ENCODE data around the gene FAAP100.
A peak's percentile ranks its signal among the peaks of the same experiment; 100 is the strongest.

The FAAP100 gene

DNA sequence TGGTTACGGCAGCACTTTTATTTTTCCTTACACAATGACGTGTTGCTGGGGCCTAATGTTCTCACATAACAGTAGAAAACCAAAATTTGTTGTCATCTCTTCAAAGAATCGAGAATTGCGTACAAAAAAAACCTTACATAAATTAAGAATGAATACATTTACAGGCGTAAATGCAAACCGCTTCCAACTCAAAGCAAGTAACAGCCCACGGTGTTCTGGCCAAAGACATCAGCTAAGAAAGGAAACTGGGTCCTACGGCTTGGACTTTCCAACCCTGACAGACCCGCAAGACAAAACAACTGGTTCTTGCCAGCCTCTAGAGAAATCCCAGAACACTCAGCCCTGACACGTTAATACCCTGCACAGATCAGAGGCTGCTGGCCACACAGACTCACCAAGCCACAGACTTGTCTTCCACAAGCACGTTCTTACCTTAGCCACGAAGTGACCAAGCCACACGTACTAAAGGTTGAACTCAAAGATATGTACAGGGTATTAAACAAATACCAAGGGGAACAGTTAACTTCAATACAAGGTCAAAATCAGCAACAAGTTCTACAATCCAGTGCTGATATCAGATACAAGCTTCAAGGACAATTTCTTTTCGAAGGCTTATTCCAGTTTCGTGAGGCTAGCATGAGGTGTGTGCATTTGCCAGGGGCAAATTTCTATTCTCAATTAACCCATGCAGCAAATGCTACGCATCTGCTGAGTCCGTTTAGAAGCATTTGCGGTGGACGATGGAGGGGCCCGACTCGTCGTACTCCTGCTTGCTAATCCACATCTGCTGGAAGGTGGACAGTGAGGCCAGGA, 42.0 kb downstream of the FAAP100 start:
- no peak for DNase-seq

DNA sequence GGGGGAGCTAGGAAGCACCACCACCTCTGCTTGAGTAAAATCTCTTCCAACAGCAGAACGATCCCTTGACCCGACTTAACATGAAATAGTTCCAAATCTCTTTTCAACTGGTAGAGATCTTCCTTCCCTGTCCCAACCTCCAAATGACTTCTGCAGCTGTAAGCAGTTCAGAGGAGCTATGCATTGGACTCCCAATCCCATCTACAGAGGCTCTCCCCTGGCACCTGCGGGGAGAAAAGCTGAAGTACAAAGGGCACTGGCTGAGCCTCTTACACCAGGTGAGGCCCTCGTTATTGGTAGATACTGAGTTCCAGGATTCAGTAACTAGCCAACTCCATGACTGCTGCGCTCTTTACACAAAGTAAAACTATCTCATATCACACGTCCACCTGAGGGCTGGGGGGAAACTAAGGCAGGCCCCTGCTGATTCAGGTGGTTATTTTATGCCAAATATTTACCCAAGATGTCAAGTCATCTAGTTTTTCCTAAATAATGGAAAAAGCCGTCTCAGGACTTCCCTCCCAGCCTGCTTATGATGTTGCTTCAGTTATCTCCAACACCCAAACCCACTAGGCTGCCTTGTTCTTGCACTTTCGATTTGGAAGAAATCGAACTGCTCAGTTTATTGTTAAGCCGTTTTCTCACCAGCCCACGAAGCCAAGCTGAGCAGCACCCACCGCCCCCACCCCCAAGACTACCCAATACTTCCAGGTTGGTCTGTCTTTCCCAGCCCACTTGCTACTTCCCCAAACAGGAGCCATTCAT, 42.8 kb downstream of the FAAP100 start:
- DNase-seq, result no peak

DNA sequence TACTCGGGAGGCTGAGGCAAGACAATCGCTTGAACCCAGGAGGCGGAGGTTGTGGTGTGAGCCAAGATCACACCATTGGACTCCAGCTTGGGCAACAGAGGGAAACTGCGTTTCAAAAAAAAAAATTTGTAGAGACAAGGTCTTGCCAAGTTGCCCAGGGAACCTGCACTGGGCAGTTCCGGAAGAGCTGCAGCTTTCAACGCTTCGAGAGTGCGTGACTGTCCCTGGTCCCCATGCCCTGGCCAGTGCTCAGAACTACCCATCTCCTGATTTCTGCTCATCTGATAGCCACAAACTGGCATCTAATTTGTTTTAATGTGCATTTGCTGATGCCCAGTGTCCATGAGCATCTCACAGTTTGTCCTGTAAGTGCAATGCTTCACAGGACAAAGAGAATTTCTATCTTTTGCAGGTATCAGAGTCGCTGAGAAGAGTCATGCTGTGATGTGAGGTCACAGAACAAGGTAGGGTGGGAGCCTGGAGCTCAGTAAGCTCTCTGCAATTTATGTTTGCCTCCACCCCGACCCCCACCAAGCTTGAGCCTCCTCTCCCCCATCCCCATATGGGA, 43.4 kb downstream of the FAAP100 start:
- no peak for DNase-seq

DNA sequence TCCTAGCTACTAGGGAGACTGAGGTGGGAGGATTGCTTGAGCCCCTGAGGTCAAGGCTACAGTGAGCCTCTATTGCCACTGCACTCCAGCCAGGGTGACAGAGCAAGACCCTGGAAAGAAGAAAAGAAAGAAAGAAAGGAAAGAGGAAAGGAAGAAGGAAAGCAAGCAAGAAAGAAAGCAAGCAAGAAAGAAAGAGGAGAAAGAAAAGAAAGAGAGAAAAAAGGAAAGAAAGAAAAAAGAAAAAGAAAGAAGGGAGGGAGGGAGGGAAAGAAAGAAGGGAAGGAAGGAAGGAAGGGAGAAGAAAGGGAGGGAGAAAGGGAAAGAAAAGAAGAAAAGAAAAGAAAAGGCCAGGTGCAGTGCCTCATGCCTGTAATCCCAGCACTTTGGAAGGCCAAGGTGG, 48.5 kb downstream of the FAAP100 start:
- DNase-seq, result no peak

DNA sequence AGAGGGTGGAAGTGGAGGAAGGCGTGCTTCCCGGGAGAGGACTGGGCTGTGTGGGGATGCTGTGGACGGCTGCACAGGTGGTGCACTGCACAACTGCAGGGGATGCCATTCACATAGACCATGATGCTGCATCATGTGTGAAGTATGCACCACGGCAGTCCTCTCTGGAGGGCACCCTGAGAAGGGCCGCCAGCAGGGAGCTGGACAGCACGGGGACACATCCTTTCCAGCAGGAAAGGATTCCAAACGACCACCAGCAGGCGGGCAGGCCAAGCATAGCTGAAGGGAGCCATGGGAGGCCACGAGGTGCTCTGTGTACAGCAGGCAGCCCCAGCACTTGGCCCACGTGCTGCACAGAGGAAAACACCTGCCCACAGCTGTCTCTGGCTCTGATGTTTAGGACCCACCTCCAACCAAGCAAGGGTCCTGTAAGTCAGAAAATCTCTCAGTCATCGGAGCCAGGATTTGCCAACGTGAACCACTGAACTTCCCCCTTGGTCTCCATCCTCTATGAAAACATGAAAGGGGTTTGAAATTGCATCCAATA, 49.6 kb downstream of the FAAP100 start:
- no peak for DNase-seq

DNA sequence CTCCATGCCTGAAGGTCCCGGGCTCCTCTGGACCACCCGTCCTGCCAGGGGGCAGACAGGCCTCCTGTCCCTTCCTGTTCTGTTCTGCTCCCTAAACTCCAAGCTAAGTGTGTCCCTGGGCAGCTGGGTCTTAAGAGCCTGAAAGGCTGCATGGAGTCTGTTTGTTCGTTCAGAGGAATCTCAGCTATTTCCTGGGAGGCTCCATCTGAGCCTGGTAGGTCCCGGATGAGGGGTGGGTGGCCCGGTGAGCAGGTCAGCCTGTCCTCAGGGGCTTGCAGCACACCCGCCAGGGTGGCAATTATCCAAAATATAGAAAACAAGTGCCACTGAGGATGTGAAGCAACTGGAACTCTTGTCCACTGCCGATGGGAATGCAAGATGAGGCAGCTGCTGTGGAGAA, 52.1 kb downstream of the FAAP100 start:
- DNase-seq, result no peak

DNA sequence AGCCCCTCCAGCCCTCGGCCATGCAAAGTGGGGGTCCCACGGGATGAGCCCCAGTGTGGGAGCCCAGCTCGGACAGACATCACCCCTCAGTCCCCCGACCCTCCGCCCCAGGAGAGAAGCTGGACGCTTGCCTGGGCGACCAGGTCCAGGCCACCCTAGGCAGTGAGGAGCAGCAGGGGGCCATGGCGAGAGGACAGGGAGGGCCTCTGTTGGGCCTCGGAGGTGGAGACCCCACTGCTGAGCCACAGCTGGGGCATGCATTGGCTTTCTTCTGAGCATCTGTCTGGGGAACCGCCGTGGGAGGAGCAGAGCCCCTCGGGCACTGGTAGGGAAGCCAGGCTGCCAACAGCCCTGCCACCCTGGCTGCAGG, 52.6 kb downstream of the FAAP100 start:
- no peak for DNase-seq

DNA sequence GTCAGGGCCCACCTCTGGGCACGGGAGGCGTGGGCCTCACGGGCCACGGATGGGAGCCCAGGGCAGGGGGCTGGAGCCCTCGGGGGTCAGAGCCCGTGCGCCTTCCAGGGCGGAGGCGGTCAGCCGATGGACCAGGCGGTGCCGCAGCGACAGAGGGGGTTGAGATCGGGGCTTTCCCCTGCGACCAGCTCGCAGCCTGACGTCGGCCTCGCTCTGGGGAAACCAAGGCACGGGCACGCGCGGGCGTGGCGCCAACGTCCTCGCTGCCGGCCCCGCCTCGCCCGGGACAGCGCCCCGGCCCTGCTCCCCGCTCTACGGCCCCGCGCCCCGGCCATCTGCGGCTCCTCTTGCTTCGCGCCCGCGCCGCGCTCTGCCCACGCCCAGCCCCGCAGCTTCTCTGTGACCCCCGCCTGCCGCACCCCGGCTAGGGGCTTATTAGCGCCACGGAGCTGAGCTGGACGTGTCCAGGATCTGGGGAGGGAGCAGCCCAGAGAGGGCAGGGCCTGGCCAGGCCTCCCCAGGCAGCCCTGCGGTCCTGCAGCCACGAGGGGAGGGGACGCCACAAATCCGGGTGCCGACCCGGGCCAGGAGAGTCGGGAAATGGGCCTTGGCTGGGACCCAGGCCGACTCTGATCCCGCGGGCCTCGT, 53.1 kb downstream of the FAAP100 start:
- DNase-seq, result no peak

DNA sequence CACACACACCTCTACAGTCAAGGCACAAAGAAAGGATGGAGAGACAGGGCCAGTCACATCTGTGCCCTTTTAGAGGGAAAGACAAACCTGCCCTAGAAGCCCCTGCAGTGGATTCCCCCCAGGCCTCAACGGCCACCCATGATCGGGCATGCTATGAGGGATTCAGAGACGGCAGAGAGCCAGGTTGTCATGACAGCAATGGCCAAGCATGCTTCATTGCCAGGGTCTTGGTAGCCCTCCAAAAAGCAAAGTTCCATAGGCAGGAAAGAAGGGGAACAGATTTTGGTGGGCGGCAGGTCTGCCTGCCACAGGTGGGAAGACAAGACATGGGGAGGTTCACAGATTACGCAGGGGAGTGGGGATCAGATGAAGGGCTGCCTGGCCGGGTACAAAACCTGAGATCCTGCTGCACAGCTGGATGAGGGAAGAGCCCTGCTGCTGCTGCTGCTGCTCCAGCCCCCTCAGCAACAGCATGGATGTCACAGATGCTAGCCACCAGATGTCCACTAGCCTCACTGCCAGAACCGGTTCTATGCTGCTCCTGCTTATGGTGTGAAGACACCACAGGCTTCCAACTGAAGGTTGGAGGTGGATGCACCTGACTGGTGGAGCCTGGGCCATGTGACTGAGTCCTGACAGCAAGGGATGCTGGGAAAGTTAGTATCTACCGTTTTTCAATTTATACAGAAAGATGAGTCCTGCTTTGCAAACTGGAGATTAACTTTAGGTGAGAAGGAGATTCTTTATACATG, 57.4 kb downstream of the FAAP100 start:
- DNase-seq, result no peak

DNA sequence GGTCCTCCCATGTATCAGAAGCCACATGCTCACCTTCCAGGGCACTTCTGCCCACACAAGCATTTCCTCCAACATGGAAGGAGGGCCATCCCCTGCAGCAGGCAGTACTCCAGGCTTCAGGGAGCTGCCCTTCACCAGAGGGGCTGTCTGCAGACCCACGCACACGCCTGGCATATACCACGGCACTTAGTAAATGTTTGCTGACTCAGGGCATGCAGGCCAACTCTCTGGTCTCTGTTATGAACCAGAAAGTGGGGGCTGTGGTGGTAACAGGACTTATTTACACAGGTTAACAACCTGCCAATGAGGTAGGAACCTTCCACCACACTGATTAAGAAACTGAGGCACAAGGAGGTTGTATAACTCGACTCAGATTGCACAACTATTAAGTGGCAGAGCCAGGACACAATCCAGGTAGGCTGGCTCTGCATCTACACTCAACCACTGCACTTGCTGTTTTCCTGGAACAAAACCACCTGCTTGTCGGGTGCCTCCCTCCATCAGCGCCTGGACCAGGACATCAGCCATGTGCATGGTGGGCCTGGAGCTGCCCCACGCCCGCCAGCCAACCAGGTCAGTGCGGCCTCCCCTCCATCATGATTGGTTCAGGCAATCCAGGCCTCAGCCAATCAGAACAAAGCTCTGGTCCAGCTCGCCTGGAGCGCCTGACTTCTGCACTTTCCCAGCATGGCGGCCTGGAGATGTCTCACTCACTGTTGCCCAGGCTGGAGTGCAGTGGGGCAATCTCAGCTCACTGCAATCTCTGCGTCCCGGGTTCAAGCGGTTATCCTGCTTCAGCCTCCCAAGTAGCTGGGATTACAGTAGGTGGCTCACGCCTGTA, 58.7 kb downstream of the FAAP100 start:
- DNase-seq, result no peak

DNA sequence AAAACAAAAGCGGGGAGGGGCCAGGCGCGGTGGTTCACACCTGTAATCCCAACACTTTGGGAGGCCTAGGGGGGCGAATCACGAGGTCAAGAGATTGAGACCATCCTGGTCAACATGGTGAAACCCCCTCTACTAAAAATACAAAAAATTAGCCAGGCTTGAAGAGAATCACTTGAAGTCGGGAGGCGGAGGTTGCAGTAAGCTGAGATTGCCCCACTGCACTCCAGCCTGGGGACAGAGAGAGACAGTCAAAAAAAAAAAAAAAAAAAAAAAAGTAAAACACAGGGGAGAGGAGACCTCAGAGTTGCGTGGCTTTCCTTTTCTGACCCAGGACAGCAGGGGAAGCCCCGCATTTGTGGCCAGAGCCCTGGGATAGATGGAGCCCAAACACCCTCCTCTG, 59.4 kb downstream of the FAAP100 start:
- DNase-seq, result no peak

DNA sequence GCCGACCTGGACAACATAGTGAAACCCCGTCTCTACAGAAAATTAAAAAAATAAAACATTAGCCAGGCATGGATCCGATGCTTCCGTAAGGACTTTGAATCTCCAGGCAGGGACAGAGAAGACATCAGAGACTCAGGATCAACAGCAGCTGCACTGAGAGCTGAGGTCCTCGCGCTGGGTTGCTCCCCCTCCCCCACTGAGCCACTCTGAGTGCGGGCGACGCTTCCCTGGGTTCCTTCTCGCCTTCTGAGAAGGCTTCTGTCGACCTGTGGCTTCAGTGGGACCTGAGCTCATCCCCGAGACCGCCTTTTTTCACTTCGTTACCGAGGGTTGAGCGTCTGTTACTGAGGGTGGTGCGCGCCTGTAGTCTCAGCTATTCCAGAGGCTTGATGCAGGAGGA, 60.0 kb downstream of the FAAP100 start:
- no peak for DNase-seq

DNA sequence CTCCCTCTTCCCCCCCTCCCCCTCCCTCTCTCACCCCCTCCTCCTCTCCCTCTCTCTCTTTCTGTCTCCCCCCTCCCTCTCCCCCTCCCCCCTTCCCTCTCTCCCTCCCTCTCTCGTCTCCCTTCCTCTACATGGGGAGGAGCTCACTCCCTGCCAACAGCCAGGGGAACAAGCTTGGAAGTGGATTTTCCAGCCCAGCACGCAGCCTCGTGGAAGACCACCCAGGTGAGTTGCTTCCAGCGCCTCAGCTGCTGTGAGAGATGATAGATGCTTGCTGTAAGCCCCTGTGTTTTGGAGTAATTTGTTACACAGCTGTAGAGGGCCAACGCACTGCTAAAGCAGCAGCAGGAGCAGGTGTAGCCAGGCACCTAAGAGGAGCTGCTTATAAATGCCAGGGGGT, 60.4 kb downstream of the FAAP100 start:
- peak; percentile 83 for DNase-seq

DNA sequence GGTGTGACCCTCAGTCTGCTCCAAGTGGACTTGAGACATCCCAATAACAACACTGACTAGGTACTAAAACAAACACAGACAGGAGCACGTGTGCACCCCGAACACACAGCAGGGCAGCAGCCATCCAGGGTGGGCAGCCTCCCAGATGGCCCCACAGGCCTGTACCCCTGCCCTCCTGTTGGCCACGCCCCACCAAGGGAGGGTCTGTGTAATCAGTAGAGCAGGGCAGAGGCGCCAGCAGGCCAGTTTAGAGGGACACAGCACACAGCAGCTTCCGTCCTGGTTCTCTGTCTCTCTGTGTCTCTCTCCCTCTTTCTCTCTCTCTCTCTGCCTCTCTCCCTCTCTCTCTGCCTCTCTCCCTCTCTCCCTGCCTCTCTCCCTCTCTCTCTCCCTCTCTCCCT, 61.0 kb downstream of the FAAP100 start:
- peak; percentile 69 for DNase-seq

DNA sequence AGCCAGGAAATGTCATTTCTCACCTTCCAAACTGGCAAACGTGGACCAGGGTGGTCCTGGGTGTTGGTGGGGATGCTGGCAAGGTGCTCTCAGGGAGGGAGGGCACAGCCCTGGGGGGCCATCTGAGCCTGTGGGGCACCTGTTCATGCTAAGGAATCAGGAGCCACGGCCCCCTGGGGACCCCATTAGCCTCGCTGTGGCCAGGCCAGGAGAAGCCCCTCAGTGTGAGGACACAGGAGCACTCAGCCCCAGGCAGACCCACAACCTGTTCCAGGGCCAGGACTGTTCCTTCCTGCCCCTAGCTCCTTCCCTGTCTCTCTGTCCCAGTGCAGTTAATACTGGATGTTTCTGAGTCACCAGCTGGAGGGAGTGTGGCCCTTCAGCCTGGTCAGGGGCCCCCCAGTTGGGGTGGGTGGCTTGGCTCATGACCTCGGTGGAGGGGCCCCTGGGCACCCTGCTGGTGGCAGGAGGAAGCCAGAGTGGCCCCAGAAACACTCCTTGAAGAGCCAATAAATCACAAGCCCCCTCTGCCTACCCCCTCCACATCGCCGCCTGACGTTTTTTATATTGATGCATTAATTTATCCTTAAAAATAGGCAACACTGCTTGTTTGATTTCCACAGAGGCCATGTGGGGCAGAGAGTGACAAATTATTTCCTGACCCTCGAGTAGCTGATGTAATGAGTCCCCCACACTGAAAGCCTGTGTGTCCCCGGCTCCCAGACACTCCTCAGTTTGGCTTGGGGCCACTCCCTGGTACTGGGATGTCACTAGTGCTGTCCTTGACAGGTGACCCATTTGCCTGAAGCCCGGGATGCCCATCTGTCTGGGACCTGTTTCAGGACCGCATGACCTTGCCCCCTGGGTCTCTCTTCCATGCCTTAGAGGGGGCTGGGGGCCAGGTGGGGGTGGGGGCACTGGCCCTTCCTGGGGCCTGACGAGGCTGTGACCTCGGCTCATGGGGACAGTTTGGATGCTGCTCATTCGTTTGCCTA, 61.9 kb downstream of the FAAP100 start:
- no peak for DNase-seq
